Measurements from ENCODE around the gene DEPDC4.

DNA sequence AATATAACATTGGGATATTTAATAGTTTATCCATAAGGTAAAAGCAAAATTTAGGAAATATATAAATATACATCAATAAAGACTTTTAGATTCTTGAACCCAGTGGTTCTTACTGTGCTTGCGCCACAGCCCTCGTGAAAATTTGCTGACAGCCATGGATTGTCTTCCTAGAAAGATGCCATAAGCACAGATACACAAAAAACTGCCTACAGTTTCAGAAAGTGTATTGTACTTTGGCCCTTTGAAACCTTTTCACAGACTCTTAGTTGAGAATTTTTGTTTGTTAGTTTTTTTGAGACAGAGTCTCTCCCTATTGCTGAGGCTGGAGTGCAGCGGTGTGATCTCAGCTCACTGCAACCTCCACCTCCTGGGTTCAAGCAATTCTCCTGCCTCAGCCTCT, 28.1 kb downstream of the DEPDC4 start:
- TF ChIP-seq CTCF (conservative IDR thresholded peaks at IDR 0.05; ENCODE audit: low read depth, low read length) (no peak), EZH2 (IDR thresholded peaks at IDR 0.05; ENCODE audit: borderline replicate concordance, low read depth, low read length, poor library complexity, severe bottlenecking) (no peak)

All from A673 (cell line).